ENCODE results near the gene PTH1R. TPM values are rescaled to one million over a fixed set of nuclear protein-coding genes. Genes with fewer than 3 reads are reported as not detected.

Gene PTH1R
- polyA plus RNA-seq, 1 donor (not counting 4 experiments of a cell fraction or from before 2014, with no cell fraction given): not detected

DNA sequence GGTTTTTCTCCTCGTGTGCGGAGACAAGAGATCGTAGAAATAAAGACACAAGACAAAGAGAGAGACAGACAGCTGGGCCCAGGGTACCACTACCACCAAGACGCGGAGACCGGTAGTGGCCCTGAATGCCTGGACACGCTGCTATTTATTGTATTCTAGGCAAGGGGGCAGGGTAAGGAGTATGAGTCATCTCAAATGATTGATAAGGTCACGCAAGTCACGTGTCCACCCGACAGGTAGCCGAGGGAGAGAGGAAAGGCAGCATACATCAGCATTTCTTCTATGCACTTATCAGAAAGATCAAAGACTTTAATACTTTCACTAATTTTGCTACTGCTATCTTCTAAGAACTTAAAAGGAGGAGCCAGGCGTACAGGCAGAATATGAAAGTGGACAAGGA lies 42.5 kb upstream of the PTH1R start:
- H3K4me2 ChIP-seq (ENCODE audit: control insufficient read depth, extremely low read depth, insufficient read depth, low read depth, low read length): no peak overlapping the region
- no peak overlapping the region for H3K27ac ChIP-seq (ENCODE audit: control insufficient read depth, insufficient read depth, low read length)
- FAIRE-seq: no peak
- no peaks in the 10 kb centered on the region for H3K9me1 ChIP-seq (ENCODE audit: control insufficient read depth, extremely low read depth, insufficient read depth, low read length)
- no peaks in the 10 kb centered on the region for H3K27me3 ChIP-seq (ENCODE audit: control insufficient read depth, extremely low read depth, insufficient read depth, low read length)
- no peaks in the 10 kb centered on the region for H3K79me2 ChIP-seq (ENCODE audit: control insufficient read depth, insufficient read depth, low read length)
- no peak overlapping the region for H2AFZ ChIP-seq (ENCODE audit: control insufficient read depth, low read length)
- H3K4me1 ChIP-seq (ENCODE audit: control insufficient read depth, extremely low read depth, insufficient read depth, low read length): no peaks in the 10 kb centered on the region
- H3K9me3 ChIP-seq (ENCODE audit: control insufficient read depth, low read depth, low read length): no peaks in the 10 kb centered on the region
- dilution Hi-C loops (cut with MboI; ENCODE audit: extremely low pct_ligation_motif_present, low sequenced_read_pairs): no loop called here
- H3K36me3 ChIP-seq (ENCODE audit: control insufficient read depth in 2 of 2, extremely low read depth in 1 of 2, insufficient read depth in 2 of 2, low read length in 2 of 2): no peaks in the 10 kb centered on the region
- TF ChIP-seq, protein P1, sequence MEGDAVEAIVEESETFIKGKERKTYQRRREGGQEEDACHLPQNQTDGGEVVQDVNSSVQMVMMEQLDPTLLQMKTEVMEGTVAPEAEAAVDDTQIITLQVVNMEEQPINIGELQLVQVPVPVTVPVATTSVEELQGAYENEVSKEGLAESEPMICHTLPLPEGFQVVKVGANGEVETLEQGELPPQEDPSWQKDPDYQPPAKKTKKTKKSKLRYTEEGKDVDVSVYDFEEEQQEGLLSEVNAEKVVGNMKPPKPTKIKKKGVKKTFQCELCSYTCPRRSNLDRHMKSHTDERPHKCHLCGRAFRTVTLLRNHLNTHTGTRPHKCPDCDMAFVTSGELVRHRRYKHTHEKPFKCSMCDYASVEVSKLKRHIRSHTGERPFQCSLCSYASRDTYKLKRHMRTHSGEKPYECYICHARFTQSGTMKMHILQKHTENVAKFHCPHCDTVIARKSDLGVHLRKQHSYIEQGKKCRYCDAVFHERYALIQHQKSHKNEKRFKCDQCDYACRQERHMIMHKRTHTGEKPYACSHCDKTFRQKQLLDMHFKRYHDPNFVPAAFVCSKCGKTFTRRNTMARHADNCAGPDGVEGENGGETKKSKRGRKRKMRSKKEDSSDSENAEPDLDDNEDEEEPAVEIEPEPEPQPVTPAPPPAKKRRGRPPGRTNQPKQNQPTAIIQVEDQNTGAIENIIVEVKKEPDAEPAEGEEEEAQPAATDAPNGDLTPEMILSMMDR (optimal IDR thresholded peaks at IDR 0.05 in 1 of 3, IDR thresholded peaks at IDR 0.05 in 1 of 3, conservative IDR thresholded peaks at IDR 0.05 in 1 of 3; ENCODE audit: extremely low read depth in 1 of 3, insufficient read depth in 2 of 3, low read length in 3 of 3): no peak
- TF ChIP-seq EZH2 (IDR thresholded peaks at IDR 0.05; ENCODE audit: low read length): no peak
- no peak for DNase-seq (ENCODE audit: low read depth, low spot score)
- H3K4me3 ChIP-seq (ENCODE audit: control insufficient read depth in 2 of 3, extremely low read depth in 1 of 3, insufficient read depth in 2 of 3, low read depth in 1 of 3, low read length in 3 of 3): no peak overlapping the region
- no peak overlapping the region for H3K9ac ChIP-seq (ENCODE audit: control insufficient read depth, extremely low read depth, insufficient read depth, low read length)
- H4K20me1 ChIP-seq (ENCODE audit: control insufficient read depth, extremely low read depth, insufficient read depth, low read length): no peaks in the 10 kb centered on the region

DNA sequence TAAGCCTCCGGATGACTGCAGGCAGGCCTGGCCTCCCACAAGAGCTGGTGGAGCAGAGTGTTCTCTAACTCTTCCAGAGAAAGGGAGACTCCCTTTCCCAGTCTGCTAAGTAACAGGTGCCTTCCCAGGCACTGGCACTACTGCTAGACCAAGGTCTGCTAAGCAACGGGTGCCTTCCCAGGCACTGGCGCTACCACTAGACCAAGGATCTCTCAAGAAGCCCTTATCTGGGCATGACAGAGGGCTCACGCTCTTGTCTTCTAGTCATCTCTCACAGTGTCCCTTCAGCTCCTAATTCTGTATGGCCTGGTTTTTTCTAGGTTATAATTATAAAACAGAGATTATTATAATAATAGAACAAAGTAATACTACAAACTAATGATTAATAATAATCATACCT lies 42.0 kb upstream of the PTH1R start:
- Histone ChIP-seq H3K4me3 (ENCODE audit: control insufficient read depth in 2 of 3, extremely low read depth in 1 of 3, insufficient read depth in 2 of 3, low read depth in 1 of 3, low read length in 3 of 3) (no peak overlapping the region), H3K79me2 (ENCODE audit: control insufficient read depth, insufficient read depth, low read length) (no peaks in the 10 kb centered on the region), H3K9ac (ENCODE audit: control insufficient read depth, extremely low read depth, insufficient read depth, low read length) (no peak overlapping the region), H3K4me2 (ENCODE audit: control insufficient read depth, extremely low read depth, insufficient read depth, low read depth, low read length) (no peak overlapping the region), H3K36me3 (ENCODE audit: control insufficient read depth in 2 of 2, extremely low read depth in 1 of 2, insufficient read depth in 2 of 2, low read length in 2 of 2) (no peaks in the 10 kb centered on the region), H3K4me1 (ENCODE audit: control insufficient read depth, extremely low read depth, insufficient read depth, low read length) (no peaks in the 10 kb centered on the region), H4K20me1 (ENCODE audit: control insufficient read depth, extremely low read depth, insufficient read depth, low read length) (no peaks in the 10 kb centered on the region), H3K9me3 (ENCODE audit: control insufficient read depth, low read depth, low read length) (no peaks in the 10 kb centered on the region), H2AFZ (ENCODE audit: control insufficient read depth, low read length) (no peak overlapping the region), H3K9me1 (ENCODE audit: control insufficient read depth, extremely low read depth, insufficient read depth, low read length) (no peaks in the 10 kb centered on the region), H3K27me3 (ENCODE audit: control insufficient read depth, extremely low read depth, insufficient read depth, low read length) (no peaks in the 10 kb centered on the region), H3K27ac (ENCODE audit: control insufficient read depth, insufficient read depth, low read length) (no peak overlapping the region)
- DNase-seq (ENCODE audit: low read depth, low spot score): no peak
- dilution Hi-C loops (cut with MboI; ENCODE audit: extremely low pct_ligation_motif_present, low sequenced_read_pairs): no loop called here
- FAIRE-seq: no peak
- no peak for TF ChIP-seq EZH2 (IDR thresholded peaks at IDR 0.05; ENCODE audit: low read length)
- TF ChIP-seq, protein P1 (optimal IDR thresholded peaks at IDR 0.05 in 1 of 3, IDR thresholded peaks at IDR 0.05 in 1 of 3, conservative IDR thresholded peaks at IDR 0.05 in 1 of 3; ENCODE audit: extremely low read depth in 1 of 3, insufficient read depth in 2 of 3, low read length in 3 of 3): no peak
